BE2C (cell line): ENCODE measurements around the gene ZC3H12C.
"Not testable (repeated sequence)": the region's sequence is repeated elsewhere in the genome, so short reads cannot be mapped to it uniquely, and the experiment has no call there.

Experiments
- DNase-seq: peaks from one replicate; pipeline ENCODE4 v3.0.0-alpha.2; 2020
- H3K27me3 ChIP-seq: fragments of 250-450 bp; sonication (Bioruptor Pico); 2 replicates; pipeline ENCODE4 v1.5.1; 2020; ENCODE audit warnings: mild to moderate bottlenecking
- H3K36me3 ChIP-seq: fragments of 250-450 bp; sonication (Bioruptor Pico); 2 replicates; pipeline ENCODE4 v1.5.1; 2020; ENCODE audit warnings: mild to moderate bottlenecking
- H3K4me1 ChIP-seq: fragments of 250-450 bp; sonication (Bioruptor Pico); 2 replicates; pipeline ENCODE4 v1.5.1; 2020
- H3K4me3 ChIP-seq: 2 replicates; pipeline ENCODE4 v1.5.1; 2011; ENCODE audit warnings: low read depth, low read length
- H3K9me3 ChIP-seq: fragments of 250-450 bp; sonication (Bioruptor Pico); 2 replicates; pipeline ENCODE4 v1.5.1; 2020
- TF ChIP-seq, protein P1 (sequence below): IDR thresholded peaks from 2 replicates; pipeline ENCODE4 v1.5.1; 2012; ENCODE audit warnings: mild to moderate bottlenecking, low read depth, low read length

The ZC3H12C gene

DNA sequence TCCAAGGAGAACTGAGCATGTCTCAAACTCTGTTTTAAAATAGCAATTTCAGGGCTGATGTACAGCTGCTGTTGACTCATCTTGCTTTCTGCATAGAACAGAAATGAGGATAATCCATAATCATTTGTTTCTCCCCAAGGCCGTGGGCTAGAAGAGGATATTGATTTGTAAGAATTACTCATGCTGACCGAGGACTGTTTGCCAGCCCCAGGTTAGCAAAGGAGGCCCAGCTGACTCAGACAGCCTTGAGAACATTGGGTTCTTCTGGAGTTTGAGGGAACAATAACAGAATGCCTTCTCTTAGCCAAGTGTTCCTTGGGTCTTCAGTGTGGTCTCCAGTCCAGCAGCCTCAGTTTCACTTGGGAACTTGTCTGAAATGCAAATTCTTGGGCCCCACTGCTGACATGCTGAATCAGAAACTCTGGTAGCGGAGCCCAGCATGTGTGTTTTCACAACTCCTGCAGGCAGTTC is 92.0 kb downstream of the ZC3H12C start:
- TF ChIP-seq, protein P1, sequence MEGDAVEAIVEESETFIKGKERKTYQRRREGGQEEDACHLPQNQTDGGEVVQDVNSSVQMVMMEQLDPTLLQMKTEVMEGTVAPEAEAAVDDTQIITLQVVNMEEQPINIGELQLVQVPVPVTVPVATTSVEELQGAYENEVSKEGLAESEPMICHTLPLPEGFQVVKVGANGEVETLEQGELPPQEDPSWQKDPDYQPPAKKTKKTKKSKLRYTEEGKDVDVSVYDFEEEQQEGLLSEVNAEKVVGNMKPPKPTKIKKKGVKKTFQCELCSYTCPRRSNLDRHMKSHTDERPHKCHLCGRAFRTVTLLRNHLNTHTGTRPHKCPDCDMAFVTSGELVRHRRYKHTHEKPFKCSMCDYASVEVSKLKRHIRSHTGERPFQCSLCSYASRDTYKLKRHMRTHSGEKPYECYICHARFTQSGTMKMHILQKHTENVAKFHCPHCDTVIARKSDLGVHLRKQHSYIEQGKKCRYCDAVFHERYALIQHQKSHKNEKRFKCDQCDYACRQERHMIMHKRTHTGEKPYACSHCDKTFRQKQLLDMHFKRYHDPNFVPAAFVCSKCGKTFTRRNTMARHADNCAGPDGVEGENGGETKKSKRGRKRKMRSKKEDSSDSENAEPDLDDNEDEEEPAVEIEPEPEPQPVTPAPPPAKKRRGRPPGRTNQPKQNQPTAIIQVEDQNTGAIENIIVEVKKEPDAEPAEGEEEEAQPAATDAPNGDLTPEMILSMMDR = no peak
- Histone ChIP-seq H3K9me3 (0 out of 2 replicates have a peak, but pooled peaks cover 3% of the 10 kb centered on the region), H3K36me3 (no peaks in the 10 kb centered on the region), H3K4me1 (no peaks in the 10 kb centered on the region), H3K4me3 (no peak overlapping the region), H3K27me3 (no peaks in the 10 kb centered on the region)
- no peak for DNase-seq

GRCh38 chr11:110185599-110185998 is 92.4 kb downstream of the ZC3H12C start:
- DNase-seq = no peak
- no peaks in the 10 kb centered on the region for H3K27me3 ChIP-seq
- no peaks in the 10 kb centered on the region for H3K36me3 ChIP-seq
- no peaks in the 10 kb centered on the region for H3K4me1 ChIP-seq
- H3K4me3 ChIP-seq = no peak overlapping the region
- H3K9me3 ChIP-seq = 0 out of 2 replicates have a peak, but pooled peaks cover 3% of the 10 kb centered on the region
- TF ChIP-seq, protein P1 = no peak

GRCh38 chr11:110186456-110186855 is 93.3 kb downstream of the ZC3H12C start:
- H3K27me3 ChIP-seq = no peaks in the 10 kb centered on the region
- no peaks in the 10 kb centered on the region for H3K36me3 ChIP-seq
- TF ChIP-seq, protein P1 = no peak
- H3K4me1 ChIP-seq = no peaks in the 10 kb centered on the region
- DNase-seq = no peak
- H3K4me3 ChIP-seq = no peak overlapping the region
- 0 out of 2 replicates have a peak, but pooled peaks cover 3% of the 10 kb centered on the region for H3K9me3 ChIP-seq

DNA sequence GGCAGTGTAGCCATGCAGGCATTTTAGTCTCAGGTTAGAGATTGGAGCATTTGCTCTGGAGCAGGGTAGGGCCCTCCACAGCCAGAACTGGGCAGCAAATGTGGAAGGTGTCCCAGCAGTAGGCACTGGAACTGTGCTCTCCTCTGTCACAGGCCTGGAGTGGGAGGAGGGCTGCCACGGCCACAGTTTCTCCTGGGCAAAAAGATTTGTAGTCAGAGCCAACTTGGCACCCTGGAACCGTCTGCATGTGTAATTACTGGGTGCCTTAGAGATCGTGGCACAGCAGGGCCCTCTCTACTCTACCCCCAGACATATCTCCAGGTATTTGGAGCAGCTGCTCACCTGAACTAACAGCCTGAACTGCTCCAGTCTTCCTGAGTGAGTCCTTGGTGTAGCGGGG is 93.7 kb downstream of the ZC3H12C start:
- Histone ChIP-seq H3K4me1 (no peaks in the 10 kb centered on the region), H3K27me3 (no peaks in the 10 kb centered on the region), H3K36me3 (no peaks in the 10 kb centered on the region), H3K9me3 (0 out of 2 replicates have a peak, but pooled peaks cover 3% of the 10 kb centered on the region), H3K4me3 (no peak overlapping the region)
- TF ChIP-seq, protein P1 = no peak
- DNase-seq = no peak

GRCh38 chr11:110187731-110188130 is 94.5 kb downstream of the ZC3H12C start:
- no peak overlapping the region for H3K4me3 ChIP-seq
- TF ChIP-seq, protein P1 = no peak
- DNase-seq = no peak
- no peaks in the 10 kb centered on the region for H3K36me3 ChIP-seq
- H3K4me1 ChIP-seq = no peaks in the 10 kb centered on the region
- no peaks in the 10 kb centered on the region for H3K27me3 ChIP-seq
- 0 out of 2 replicates have a peak, but pooled peaks cover 3% of the 10 kb centered on the region for H3K9me3 ChIP-seq

DNA sequence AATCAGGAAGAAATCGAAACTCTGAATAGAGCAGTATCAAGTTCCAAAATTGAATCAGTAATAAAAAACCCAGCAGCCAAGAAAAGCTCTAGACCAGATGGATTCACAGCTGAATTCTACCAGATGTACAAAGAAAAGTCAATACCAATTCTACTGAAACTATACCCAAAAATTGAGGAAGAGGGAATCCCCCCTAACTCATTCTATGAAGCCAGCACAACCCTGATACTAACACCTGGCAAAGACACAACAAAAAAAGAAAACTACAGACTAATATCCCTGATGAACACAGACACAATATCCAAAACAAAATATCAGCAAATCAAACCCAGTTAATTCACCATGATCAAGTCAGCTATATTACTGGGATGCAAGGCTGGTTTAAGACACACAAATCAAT is 97.7 kb downstream of the ZC3H12C start:
- H3K4me1 ChIP-seq = no peaks in the 10 kb centered on the region
- TF ChIP-seq, protein P1 = no peak
- H3K4me3 ChIP-seq = no peak overlapping the region
- H3K9me3 ChIP-seq = no peaks in the 10 kb centered on the region
- no peak for DNase-seq
- H3K36me3 ChIP-seq = no peaks in the 10 kb centered on the region
- H3K27me3 ChIP-seq = no peaks in the 10 kb centered on the region

DNA sequence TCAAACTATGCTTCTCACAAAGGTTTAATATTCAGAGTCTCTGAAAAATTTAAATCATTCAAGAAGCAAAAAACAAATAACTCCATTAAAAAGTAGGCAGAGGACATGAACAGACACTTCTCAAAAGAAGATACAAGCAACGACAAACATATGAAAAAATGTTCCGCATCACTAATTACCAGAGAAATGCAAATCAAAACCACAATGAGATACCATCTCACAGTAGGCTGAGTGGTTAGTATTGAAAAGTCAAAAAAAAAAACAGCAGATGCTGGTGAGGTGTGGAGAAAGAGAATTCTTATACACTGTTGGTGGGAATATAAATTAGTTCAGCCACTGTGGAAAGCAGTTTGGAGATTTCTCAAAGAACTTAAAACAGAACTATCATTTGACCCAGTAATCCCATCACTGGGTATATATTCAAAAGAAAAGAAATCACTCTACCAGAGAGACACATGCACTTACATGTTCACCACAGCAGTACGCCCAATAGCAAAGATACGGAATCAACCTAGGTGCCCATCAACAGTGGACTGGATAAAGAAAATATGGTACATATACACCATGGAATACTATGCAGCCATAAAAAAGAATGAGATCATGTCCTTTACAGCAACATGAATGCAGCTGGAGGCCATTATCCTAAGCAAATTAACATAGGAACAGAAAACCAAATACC is 99.6 kb downstream of the ZC3H12C start:
- H3K27me3 ChIP-seq, H3K4me1 ChIP-seq, DNase-seq, H3K4me3 ChIP-seq, H3K36me3 ChIP-seq, H3K9me3 ChIP-seq: not testable (repeated sequence)

DNA sequence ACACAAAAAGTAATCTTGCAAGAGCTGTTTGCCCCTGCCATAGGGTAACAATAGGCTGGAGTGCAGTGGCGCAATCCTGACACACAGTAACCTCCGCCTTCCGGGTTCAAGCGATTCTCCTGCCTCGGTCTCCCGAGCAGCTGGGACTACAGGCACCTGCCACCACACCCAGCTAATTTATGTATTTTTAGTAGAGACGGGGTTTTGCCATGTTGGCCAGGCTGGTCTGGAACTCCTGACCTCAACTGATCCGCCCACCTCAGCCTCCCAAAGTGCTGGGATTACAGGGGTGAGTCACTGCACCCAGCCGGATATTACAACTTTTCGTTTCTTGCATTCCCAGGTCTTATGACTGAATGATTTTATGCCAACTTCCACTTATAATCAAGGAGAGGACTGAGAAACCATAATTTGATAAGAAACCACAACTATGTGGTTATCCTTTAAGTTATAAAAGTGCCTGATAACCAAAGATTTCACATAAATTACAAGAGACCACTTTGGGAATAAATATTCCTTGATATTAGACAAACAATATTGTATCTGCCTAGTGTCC is 101.1 kb downstream of the ZC3H12C start:
- not testable (repeated sequence) for H3K36me3 ChIP-seq, H3K27me3 ChIP-seq, DNase-seq, H3K4me1 ChIP-seq, H3K4me3 ChIP-seq, H3K9me3 ChIP-seq
